Progenitor cell of endocrine pancreas (in vitro differentiated cells): ENCODE data around the gene PTPRD. TPM values are rescaled to one million over a fixed set of nuclear protein-coding genes. Genes with fewer than 3 reads are reported as not detected.

Experiments used
- DNase-seq: peaks from one replicate; pipeline ENCODE4 v3.0.0; 2021; ENCODE audit warnings: low spot score; ENCODE audit not compliant: unreplicated experiment
- H3K27ac Mint-ChIP-seq: 2 replicates; pipeline ENCODE4 v1.8.0; 2021; ENCODE audit warnings: mild to moderate bottlenecking, moderate library complexity, mixed read lengths
- H3K27me3 Mint-ChIP-seq: 2 replicates; pipeline ENCODE4 v1.8.0; 2021; ENCODE audit warnings: mixed read lengths
- H3K36me3 Mint-ChIP-seq: 2 replicates; pipeline ENCODE4 v1.8.0; 2022; ENCODE audit warnings: mixed read lengths; ENCODE audit not compliant: insufficient read depth
- H3K4me1 Mint-ChIP-seq: 2 replicates; pipeline ENCODE4 v1.8.0; 2021; ENCODE audit warnings: low read depth, mixed read lengths
- H3K4me3 Mint-ChIP-seq: 2 replicates; pipeline ENCODE4 v1.8.0; 2021; ENCODE audit warnings: low read depth, mild to moderate bottlenecking, moderate library complexity, mixed read lengths
- H3K9me3 Mint-ChIP-seq: 2 replicates; pipeline ENCODE4 v1.8.0; 2021; ENCODE audit warnings: low read depth, mixed read lengths
- CTCF ChIP-seq: fragments of 200-600 bp; sonication (generic); IDR thresholded peaks from one replicate; pipeline ENCODE4 v1.5.0; 2021; ENCODE audit warnings: antibody characterized with exemption, mild to moderate bottlenecking; ENCODE audit not compliant: unreplicated experiment
- total RNA-seq: library from RNA; stranded (reverse); gene quantifications from 2 replicates; pipeline ENCODE4 v1.2.1, GENCODE V29; 2021

PTPRD gene
- total RNA-seq, 1 donor from 2014 or later = 124 TPM

GRCh38 chr9:8570776-8571175, 2042.0 kb downstream of the PTPRD start:
- Mint-ChIP-seq H3K4me1 (peaks cover 8% of the 10 kb centered on the region), H3K36me3 (peaks cover 2% of the 10 kb centered on the region), H3K9me3 (no peaks in the 10 kb centered on the region), H3K27ac (peak overlapping the region; percentile 21), H3K27me3 (no peaks in the 10 kb centered on the region), H3K4me3 (no peak overlapping the region)
- TF ChIP-seq CTCF = no peak
- no peak for DNase-seq

GRCh38 chr9:8569823-8570222, 2043.0 kb downstream of the PTPRD start:
- no peak for DNase-seq
- H3K9me3 Mint-ChIP-seq = no peaks in the 10 kb centered on the region
- H3K36me3 Mint-ChIP-seq = peaks cover 2% of the 10 kb centered on the region
- no peak for TF ChIP-seq CTCF
- H3K4me1 Mint-ChIP-seq = peaks cover 8% of the 10 kb centered on the region
- H3K27ac Mint-ChIP-seq = no peak overlapping the region
- H3K4me3 Mint-ChIP-seq = no peak overlapping the region
- no peaks in the 10 kb centered on the region for H3K27me3 Mint-ChIP-seq

GRCh38 chr9:8567963-8568579, 2044.7 kb downstream of the PTPRD start:
- no peaks in the 10 kb centered on the region for H3K9me3 Mint-ChIP-seq
- DNase-seq = no peak
- no peak overlapping the region for H3K27ac Mint-ChIP-seq
- no peak overlapping the region for H3K4me3 Mint-ChIP-seq
- H3K36me3 Mint-ChIP-seq = peaks cover 2% of the 10 kb centered on the region
- TF ChIP-seq CTCF = no peak
- no peaks in the 10 kb centered on the region for H3K27me3 Mint-ChIP-seq
- H3K4me1 Mint-ChIP-seq = peaks cover 8% of the 10 kb centered on the region

GRCh38 chr9:8564960-8565359, 2047.8 kb downstream of the PTPRD start:
- H3K27me3 Mint-ChIP-seq = no peaks in the 10 kb centered on the region
- H3K27ac Mint-ChIP-seq = no peak overlapping the region
- H3K9me3 Mint-ChIP-seq = no peaks in the 10 kb centered on the region
- H3K36me3 Mint-ChIP-seq = peaks cover 2% of the 10 kb centered on the region
- TF ChIP-seq CTCF = no peak
- no peak for DNase-seq
- H3K4me3 Mint-ChIP-seq = no peak overlapping the region
- H3K4me1 Mint-ChIP-seq = peaks cover 9% of the 10 kb centered on the region

- H3K4me1 Mint-ChIP-seq = peaks cover 12% of the 10 kb centered on the region
- no peak overlapping the region for H3K27ac Mint-ChIP-seq
- H3K27me3 Mint-ChIP-seq = no peaks in the 10 kb centered on the region
- no peak for DNase-seq
- H3K9me3 Mint-ChIP-seq = no peaks in the 10 kb centered on the region
- no peak overlapping the region for H3K4me3 Mint-ChIP-seq
- H3K36me3 Mint-ChIP-seq = no peaks in the 10 kb centered on the region
- no peak for TF ChIP-seq CTCF
Observed at GRCh38 chr9:8560560-8561525, 2052.0 kb downstream of the PTPRD start.
